Measurements from ENCODE around the gene TACC2. TPM values are rescaled to one million over a fixed set of nuclear protein-coding genes. Genes with fewer than 3 reads are reported as not detected.

TACC2 gene
- total RNA-seq, 3 donors from 2014 or later, result 26.1 to 30.5 (median 28.5) TPM

DNA sequence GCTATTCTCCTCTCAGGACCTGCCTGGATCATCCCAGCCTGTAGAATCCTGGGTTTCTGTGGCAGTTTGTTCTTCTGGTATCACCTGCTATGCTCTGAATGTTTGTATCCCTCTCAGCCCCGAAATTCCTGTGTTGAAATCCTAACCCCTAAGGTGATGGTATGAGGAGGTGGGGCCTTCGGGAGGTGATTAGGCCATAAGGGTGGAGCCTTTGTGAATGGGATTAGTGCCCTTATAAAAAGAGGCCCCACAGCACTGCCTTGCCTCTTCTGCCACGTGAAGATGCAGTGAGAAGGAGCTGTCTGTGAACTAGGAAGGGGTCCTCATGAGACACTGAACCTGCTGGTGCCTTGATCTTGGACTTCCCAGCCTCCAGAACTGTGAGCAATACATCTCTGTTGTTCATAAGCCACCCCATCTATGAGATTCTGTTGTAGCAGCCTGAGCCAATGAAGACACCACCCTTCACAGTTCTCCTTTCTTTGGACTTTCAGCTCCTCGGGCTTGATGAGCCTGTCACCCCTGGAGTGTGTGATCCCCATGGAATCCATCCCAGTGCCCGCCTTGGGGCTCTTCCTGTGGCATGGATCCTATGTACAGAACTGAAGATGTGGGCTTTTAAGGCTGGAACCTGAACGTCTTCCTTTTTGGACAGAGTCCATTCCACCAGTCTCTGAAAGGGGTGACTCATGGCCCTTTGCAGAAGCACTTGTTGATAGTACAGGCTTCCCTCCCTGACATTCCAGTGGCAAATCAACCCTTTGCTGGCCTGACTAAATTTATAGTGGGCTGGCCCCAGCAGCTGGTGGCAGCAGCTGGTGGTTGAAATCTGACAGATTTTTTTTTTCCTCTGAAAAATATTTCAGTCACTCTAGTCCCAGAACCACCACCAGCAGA, 138.0 kb downstream of the TACC2 start:
- Histone ChIP-seq H3K27ac (peak overlapping the region; percentile 34 to 73), H3K9me3 (no peaks in the 10 kb centered on the region), H3K36me3 (no peaks in the 10 kb centered on the region), H3K27me3 (no peaks in the 10 kb centered on the region), H3K4me1 (no peaks in the 10 kb centered on the region), H3K4me3 (no peak overlapping the region)
- TF ChIP-seq POLR2AphosphoS5 (IDR thresholded peaks at IDR 0.05), result peak in 1 of 3 donors; percentile 22
- no peak for TF ChIP-seq POLR2A (IDR thresholded peaks at IDR 0.05)
- intact Hi-C loops (cut with DNase I; ENCODE audit: low total_unique reads), result no loop called here
- no peak for DNase-seq (ENCODE audit: low spot score in 2 of 2)

DNA sequence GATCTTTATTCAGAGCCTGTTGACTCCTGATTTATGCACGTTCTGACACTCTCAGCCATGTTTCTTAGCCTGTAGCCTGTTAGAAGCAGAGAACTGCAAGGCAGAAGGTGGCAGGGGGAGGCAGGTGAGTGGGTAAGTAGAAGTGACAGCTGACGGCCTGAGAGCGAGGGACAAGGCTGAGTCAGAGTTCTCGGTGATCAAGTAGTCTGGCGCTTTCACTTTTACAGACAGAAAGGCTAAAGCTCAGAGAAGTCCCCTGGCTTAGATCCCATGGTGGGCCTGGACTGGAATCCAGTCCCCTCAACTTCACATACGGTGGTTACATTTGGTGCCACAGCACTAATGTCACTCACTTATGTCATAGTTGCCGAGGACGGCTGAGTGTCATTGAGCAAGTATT, 139.0 kb downstream of the TACC2 start:
- Histone ChIP-seq H3K27me3 (no peaks in the 10 kb centered on the region), H3K4me1 (no peaks in the 10 kb centered on the region), H3K4me3 (peak overlapping the region in 2 of 3 donors; percentile 3 to 5), H3K9me3 (no peaks in the 10 kb centered on the region), H3K27ac (peak overlapping the region; percentile 34 to 73), H3K36me3 (no peaks in the 10 kb centered on the region)
- intact Hi-C loops (cut with DNase I; ENCODE audit: low total_unique reads), result no loop called here
- DNase-seq (ENCODE audit: low spot score in 2 of 2), result no peak
- TF ChIP-seq, protein P1, sequence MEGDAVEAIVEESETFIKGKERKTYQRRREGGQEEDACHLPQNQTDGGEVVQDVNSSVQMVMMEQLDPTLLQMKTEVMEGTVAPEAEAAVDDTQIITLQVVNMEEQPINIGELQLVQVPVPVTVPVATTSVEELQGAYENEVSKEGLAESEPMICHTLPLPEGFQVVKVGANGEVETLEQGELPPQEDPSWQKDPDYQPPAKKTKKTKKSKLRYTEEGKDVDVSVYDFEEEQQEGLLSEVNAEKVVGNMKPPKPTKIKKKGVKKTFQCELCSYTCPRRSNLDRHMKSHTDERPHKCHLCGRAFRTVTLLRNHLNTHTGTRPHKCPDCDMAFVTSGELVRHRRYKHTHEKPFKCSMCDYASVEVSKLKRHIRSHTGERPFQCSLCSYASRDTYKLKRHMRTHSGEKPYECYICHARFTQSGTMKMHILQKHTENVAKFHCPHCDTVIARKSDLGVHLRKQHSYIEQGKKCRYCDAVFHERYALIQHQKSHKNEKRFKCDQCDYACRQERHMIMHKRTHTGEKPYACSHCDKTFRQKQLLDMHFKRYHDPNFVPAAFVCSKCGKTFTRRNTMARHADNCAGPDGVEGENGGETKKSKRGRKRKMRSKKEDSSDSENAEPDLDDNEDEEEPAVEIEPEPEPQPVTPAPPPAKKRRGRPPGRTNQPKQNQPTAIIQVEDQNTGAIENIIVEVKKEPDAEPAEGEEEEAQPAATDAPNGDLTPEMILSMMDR (IDR thresholded peaks at IDR 0.05), result no peak
- TF ChIP-seq POLR2AphosphoS5 (IDR thresholded peaks at IDR 0.05), result no peak
- TF ChIP-seq POLR2A (IDR thresholded peaks at IDR 0.05), result no peak

DNA sequence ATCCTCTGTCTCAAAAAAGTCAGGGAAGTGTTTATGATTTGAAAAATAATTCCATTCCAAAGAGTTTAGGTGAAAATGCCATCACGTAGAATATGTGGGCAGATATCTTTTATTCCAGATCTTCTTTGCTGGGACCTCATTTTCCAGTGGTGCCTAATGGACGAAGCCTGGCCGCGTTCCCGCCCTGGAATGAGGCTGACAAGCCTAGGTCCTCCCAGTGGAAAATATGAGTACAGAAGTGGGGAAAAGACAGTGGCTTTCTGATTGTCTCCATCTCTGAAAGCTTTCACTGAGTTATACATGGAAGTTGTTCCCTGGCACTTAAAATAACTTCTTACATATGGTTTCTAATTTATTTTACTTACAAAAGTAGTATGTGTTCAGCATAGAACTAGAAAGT, 139.4 kb downstream of the TACC2 start:
- H3K27me3 ChIP-seq, result no peaks in the 10 kb centered on the region
- TF ChIP-seq, protein P1 (IDR thresholded peaks at IDR 0.05), result no peak
- peak in 1 of 3 donors; percentile 25 for TF ChIP-seq POLR2AphosphoS5 (IDR thresholded peaks at IDR 0.05)
- H3K27ac ChIP-seq, result peak overlapping the region; percentile 34 to 73
- H3K36me3 ChIP-seq, result no peaks in the 10 kb centered on the region
- no peak for DNase-seq (ENCODE audit: low spot score in 2 of 2)
- intact Hi-C loops (cut with DNase I; ENCODE audit: low total_unique reads), result no loop called here
- H3K9me3 ChIP-seq, result no peaks in the 10 kb centered on the region
- peak overlapping the region in 2 of 3 donors; percentile 3 to 5 for H3K4me3 ChIP-seq
- H3K4me1 ChIP-seq, result no peaks in the 10 kb centered on the region

DNA sequence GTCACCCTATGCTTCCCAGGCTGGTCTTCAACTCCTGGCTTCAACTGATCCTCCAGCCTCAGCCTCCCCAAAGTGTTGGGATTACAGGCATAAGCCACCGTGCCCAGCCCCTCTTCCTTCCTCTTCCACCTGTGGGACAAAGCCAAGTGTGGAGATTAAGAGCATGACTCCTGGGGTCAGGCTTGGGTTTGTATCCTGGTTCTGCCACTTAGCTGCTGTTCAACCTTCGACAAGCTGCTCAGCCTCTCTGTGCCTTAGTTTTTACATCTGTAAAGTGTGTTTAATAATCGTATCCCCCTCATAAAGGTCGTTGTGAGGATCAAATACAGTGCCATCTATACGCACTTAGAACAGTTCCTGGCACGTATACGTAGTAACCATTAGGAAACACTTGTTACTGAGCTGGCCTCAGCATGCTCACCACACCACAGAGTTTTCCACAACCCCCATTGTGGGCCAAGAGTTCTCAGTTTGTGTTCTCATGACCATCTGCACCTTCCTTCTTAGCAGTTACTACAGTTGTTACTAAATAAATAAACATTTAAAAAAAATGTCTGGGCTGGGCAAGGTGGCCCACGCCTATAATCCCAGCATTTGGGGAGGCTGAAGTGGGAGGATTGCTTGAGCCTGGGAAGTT, 141.6 kb downstream of the TACC2 start:
- H3K4me1 ChIP-seq, result no peaks in the 10 kb centered on the region
- H3K27me3 ChIP-seq, result no peaks in the 10 kb centered on the region
- no peaks in the 10 kb centered on the region for H3K36me3 ChIP-seq
- DNase-seq (ENCODE audit: low spot score in 2 of 2), result no peak
- no peak overlapping the region for H3K4me3 ChIP-seq
- no peak overlapping the region for H3K27ac ChIP-seq
- intact Hi-C loops (cut with DNase I; ENCODE audit: low total_unique reads), result loop anchor here (10.0 kb wide), 1 partner anchor 526 kb away; no protein-coding TSS in a partner anchor
- TF ChIP-seq POLR2A (IDR thresholded peaks at IDR 0.05) (no peak), POLR2AphosphoS5 (IDR thresholded peaks at IDR 0.05) (no peak)
- TF ChIP-seq, protein P1 (IDR thresholded peaks at IDR 0.05), result no peak
- no peaks in the 10 kb centered on the region for H3K9me3 ChIP-seq

DNA sequence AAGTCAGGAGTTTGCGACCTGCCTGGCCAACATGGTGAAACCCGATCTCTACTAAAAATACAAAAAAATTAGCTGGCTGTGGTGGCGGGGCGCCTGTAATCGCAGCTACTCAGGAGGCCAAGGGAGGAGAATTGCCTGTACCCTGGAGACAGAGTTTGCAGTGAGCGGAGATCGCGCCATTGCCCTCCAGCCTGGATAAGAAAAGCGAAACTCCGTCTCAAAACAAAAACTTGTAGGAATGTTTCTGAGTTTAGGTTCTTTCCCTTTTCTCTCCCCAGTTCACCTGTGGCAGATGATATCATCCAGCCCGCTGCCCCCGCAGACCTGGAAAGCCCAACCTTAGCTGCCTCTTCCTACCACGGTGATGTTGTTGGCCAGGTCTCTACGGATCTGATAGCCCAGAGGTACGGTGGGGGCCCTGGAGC, 143.4 kb downstream of the TACC2 start:
- H3K36me3 ChIP-seq, result no peaks in the 10 kb centered on the region
- H3K4me1 ChIP-seq, result no peaks in the 10 kb centered on the region
- DNase-seq (ENCODE audit: low spot score in 2 of 2), result no peak
- no peak for TF ChIP-seq POLR2A (IDR thresholded peaks at IDR 0.05)
- no peak for TF ChIP-seq POLR2AphosphoS5 (IDR thresholded peaks at IDR 0.05)
- TF ChIP-seq, protein P1 (IDR thresholded peaks at IDR 0.05), result no peak
- intact Hi-C loops (cut with DNase I; ENCODE audit: low total_unique reads), result loop anchor here (10.0 kb wide), 1 partner anchor 528 kb away; no protein-coding TSS in a partner anchor
- H3K27ac ChIP-seq, result no peak overlapping the region
- no peaks in the 10 kb centered on the region for H3K27me3 ChIP-seq
- H3K9me3 ChIP-seq, result no peaks in the 10 kb centered on the region
- H3K4me3 ChIP-seq, result peak overlapping the region in 2 of 3 donors; percentile 15 to 27
